ENCODE measurements around the gene TMEM182.

TMEM182 gene

GRCh38 chr2:102780467-102780866 is 18.6 kb downstream of the TMEM182 start:
- POLR2A ChIA-PET, result no interaction called here
- 100% methylated on average over 1 of the region's 1 CpG for WGBS (ENCODE audit: insufficient coverage)
- no peak for DNase-seq
- H3K4me3 ChIP-seq (ENCODE audit: control insufficient read depth in 1 of 7, extremely low read depth in 1 of 7, insufficient read depth in 4 of 7, low read depth in 2 of 7, low read length in 6 of 7), result no peak overlapping the region
- H3K4me1 ChIP-seq (ENCODE audit: control extremely low read depth in 1 of 4, control insufficient read depth in 4 of 4, insufficient read depth in 4 of 4, low read length in 3 of 4), result no peaks in the 10 kb centered on the region
- CTCF ChIA-PET, result no interaction called here
- H3K9me3 ChIP-seq (ENCODE audit: control extremely low read depth in 1 of 5, control insufficient read depth in 4 of 5, insufficient read depth in 2 of 5, low read depth in 1 of 5, low read length in 4 of 5), result peaks cover 0 to 2% (median 0%) of the 10 kb centered on the region in 5 experiments
- H3K27me3 ChIP-seq (replicated peaks in 2 of 5; ENCODE audit: control insufficient read depth in 4 of 5, insufficient read depth in 5 of 5, low read length in 4 of 5), result no peaks in the 10 kb centered on the region
- no peak overlapping the region for H3K27ac ChIP-seq (ENCODE audit: insufficient read depth in 1 of 2, low read depth in 1 of 2, low read length in 2 of 2, poor library complexity in 1 of 2, severe bottlenecking in 2 of 2)
- H3K36me3 ChIP-seq (ENCODE audit: control insufficient read depth in 4 of 4, insufficient read depth in 4 of 4, low read length in 3 of 4), result peaks cover 0 to 10% (median 3%) of the 10 kb centered on the region in 4 experiments

- Histone ChIP-seq H3K9me3 (ENCODE audit: control extremely low read depth in 1 of 5, control insufficient read depth in 4 of 5, insufficient read depth in 2 of 5, low read depth in 1 of 5, low read length in 4 of 5) (peaks cover 0 to 2% (median 0%) of the 10 kb centered on the region in 5 experiments), H3K4me1 (ENCODE audit: control extremely low read depth in 1 of 4, control insufficient read depth in 4 of 4, insufficient read depth in 4 of 4, low read length in 3 of 4) (no peaks in the 10 kb centered on the region), H3K36me3 (ENCODE audit: control insufficient read depth in 4 of 4, insufficient read depth in 4 of 4, low read length in 3 of 4) (peaks cover 0 to 9% (median 4%) of the 10 kb centered on the region in 4 experiments), H3K27me3 (replicated peaks in 2 of 5; ENCODE audit: control insufficient read depth in 4 of 5, insufficient read depth in 5 of 5, low read length in 4 of 5) (no peaks in the 10 kb centered on the region), H3K4me3 (ENCODE audit: control insufficient read depth in 1 of 7, extremely low read depth in 1 of 7, insufficient read depth in 4 of 7, low read depth in 2 of 7, low read length in 6 of 7) (no peak overlapping the region), H3K27ac (ENCODE audit: insufficient read depth in 1 of 2, low read depth in 1 of 2, low read length in 2 of 2, poor library complexity in 1 of 2, severe bottlenecking in 2 of 2) (no peak overlapping the region)
- ChIA-PET POLR2A (no interaction called here), CTCF (no interaction called here)
- DNase-seq, result no peak
- WGBS (ENCODE audit: insufficient coverage), result no CpG with 5 or more reads among the region's 2 CpGs
These were observed 20.4 kb downstream of the TMEM182 start for GRCh38 chr2:102782187-102782586.

GRCh38 chr2:102782933-102783332 is 21.1 kb downstream of the TMEM182 start:
- Histone ChIP-seq H3K9me3 (ENCODE audit: control extremely low read depth in 1 of 5, control insufficient read depth in 4 of 5, insufficient read depth in 2 of 5, low read depth in 1 of 5, low read length in 4 of 5) (peaks cover 0 to under 1% (median 0%) of the 10 kb centered on the region in 5 experiments), H3K4me1 (ENCODE audit: control extremely low read depth in 1 of 4, control insufficient read depth in 4 of 4, insufficient read depth in 4 of 4, low read length in 3 of 4) (no peaks in the 10 kb centered on the region), H3K27me3 (replicated peaks in 2 of 5; ENCODE audit: control insufficient read depth in 4 of 5, insufficient read depth in 5 of 5, low read length in 4 of 5) (no peaks in the 10 kb centered on the region), H3K36me3 (ENCODE audit: control insufficient read depth in 4 of 4, insufficient read depth in 4 of 4, low read length in 3 of 4) (peaks cover 0 to 12% (median 4%) of the 10 kb centered on the region in 4 experiments), H3K4me3 (ENCODE audit: control insufficient read depth in 1 of 7, extremely low read depth in 1 of 7, insufficient read depth in 4 of 7, low read depth in 2 of 7, low read length in 6 of 7) (no peak overlapping the region), H3K27ac (ENCODE audit: insufficient read depth in 1 of 2, low read depth in 1 of 2, low read length in 2 of 2, poor library complexity in 1 of 2, severe bottlenecking in 2 of 2) (no peak overlapping the region)
- ChIA-PET CTCF (interaction anchor here (1.4 kb wide), 1 partner anchor 10 kb away, joined by 3 read pairs; no protein-coding TSS in a partner anchor), POLR2A (no interaction called here)
- DNase-seq, result no peak
- no CpG with 5 or more reads among the region's 1 CpG for WGBS (ENCODE audit: insufficient coverage)

- Histone ChIP-seq H3K27me3 (replicated peaks in 2 of 5; ENCODE audit: control insufficient read depth in 4 of 5, insufficient read depth in 5 of 5, low read length in 4 of 5) (no peaks in the 10 kb centered on the region), H3K27ac (ENCODE audit: insufficient read depth in 1 of 2, low read depth in 1 of 2, low read length in 2 of 2, poor library complexity in 1 of 2, severe bottlenecking in 2 of 2) (no peak overlapping the region), H3K4me3 (ENCODE audit: control insufficient read depth in 1 of 7, extremely low read depth in 1 of 7, insufficient read depth in 4 of 7, low read depth in 2 of 7, low read length in 6 of 7) (no peak overlapping the region), H3K36me3 (ENCODE audit: control insufficient read depth in 4 of 4, insufficient read depth in 4 of 4, low read length in 3 of 4) (peaks cover 0 to 12% (median 4%) of the 10 kb centered on the region in 4 experiments), H3K4me1 (ENCODE audit: control extremely low read depth in 1 of 4, control insufficient read depth in 4 of 4, insufficient read depth in 4 of 4, low read length in 3 of 4) (no peaks in the 10 kb centered on the region), H3K9me3 (ENCODE audit: control extremely low read depth in 1 of 5, control insufficient read depth in 4 of 5, insufficient read depth in 2 of 5, low read depth in 1 of 5, low read length in 4 of 5) (no peaks in the 10 kb centered on the region)
- ChIA-PET POLR2A (no interaction called here), CTCF (interaction anchor here (1.4 kb wide), 1 partner anchor 11 kb away, joined by 3 read pairs; no protein-coding TSS in a partner anchor)
- 88% methylated on average over 7 of the region's 7 CpGs for WGBS (ENCODE audit: insufficient coverage)
- no peak for DNase-seq
These were observed 21.8 kb downstream of the TMEM182 start for GRCh38 chr2:102783506-102784183.

- DNase-seq, result no peak
These were observed 23.1 kb downstream of the TMEM182 start for GRCh38 chr2:102784940-102785339.

GRCh38 chr2:102788216-102788884 is 26.5 kb downstream of the TMEM182 start:
- POLR2A ChIA-PET, result no interaction called here

More at GRCh38 chr2:102784940-102785339, 23.1 kb downstream of the TMEM182 start:
- Histone ChIP-seq H3K27ac (ENCODE audit: insufficient read depth in 1 of 2, low read depth in 1 of 2, low read length in 2 of 2, poor library complexity in 1 of 2, severe bottlenecking in 2 of 2) (no peak overlapping the region), H3K4me1 (ENCODE audit: control extremely low read depth in 1 of 4, control insufficient read depth in 4 of 4, insufficient read depth in 4 of 4, low read length in 3 of 4) (no peaks in the 10 kb centered on the region), H3K27me3 (replicated peaks in 2 of 5; ENCODE audit: control insufficient read depth in 4 of 5, insufficient read depth in 5 of 5, low read length in 4 of 5) (no peaks in the 10 kb centered on the region), H3K36me3 (ENCODE audit: control insufficient read depth in 4 of 4, insufficient read depth in 4 of 4, low read length in 3 of 4) (peaks cover 0 to 12% (median 4%) of the 10 kb centered on the region in 4 experiments), H3K9me3 (ENCODE audit: control extremely low read depth in 1 of 5, control insufficient read depth in 4 of 5, insufficient read depth in 2 of 5, low read depth in 1 of 5, low read length in 4 of 5) (no peaks in the 10 kb centered on the region), H3K4me3 (ENCODE audit: control insufficient read depth in 1 of 7, extremely low read depth in 1 of 7, insufficient read depth in 4 of 7, low read depth in 2 of 7, low read length in 6 of 7) (no peak overlapping the region)
- ChIA-PET POLR2A (no interaction called here), CTCF (no interaction called here)
- WGBS (ENCODE audit: insufficient coverage), result 94% methylated on average over 3 of the region's 3 CpGs

GRCh38 chr2:102788885-102789260 is 27.0 kb downstream of the TMEM182 start:
- CTCF ChIA-PET, result interaction anchor here (1.5 to 2.1 kb wide), 2 partner anchors 13 to 16 kb away, joined by 5 to 8 read pairs; no protein-coding TSS in a partner anchor
- 91% methylated on average over 4 of the region's 8 CpGs for WGBS (ENCODE audit: insufficient coverage)
- Histone ChIP-seq H3K27ac (ENCODE audit: insufficient read depth in 1 of 2, low read depth in 1 of 2, low read length in 2 of 2, poor library complexity in 1 of 2, severe bottlenecking in 2 of 2) (no peak overlapping the region), H3K4me1 (ENCODE audit: control extremely low read depth in 1 of 4, control insufficient read depth in 4 of 4, insufficient read depth in 4 of 4, low read length in 3 of 4) (no peaks in the 10 kb centered on the region), H3K4me3 (ENCODE audit: control insufficient read depth in 1 of 7, extremely low read depth in 1 of 7, insufficient read depth in 4 of 7, low read depth in 2 of 7, low read length in 6 of 7) (no peak overlapping the region), H3K9me3 (ENCODE audit: control extremely low read depth in 1 of 5, control insufficient read depth in 4 of 5, insufficient read depth in 2 of 5, low read depth in 1 of 5, low read length in 4 of 5) (no peaks in the 10 kb centered on the region), H3K27me3 (replicated peaks in 2 of 5; ENCODE audit: control insufficient read depth in 4 of 5, insufficient read depth in 5 of 5, low read length in 4 of 5) (no peaks in the 10 kb centered on the region), H3K36me3 (ENCODE audit: control insufficient read depth in 4 of 4, insufficient read depth in 4 of 4, low read length in 3 of 4) (peaks cover 0 to 9% (median 4%) of the 10 kb centered on the region in 4 experiments)
- DNase-seq, result no peak
- POLR2A ChIA-PET, result no interaction called here

More at GRCh38 chr2:102788216-102788884, 26.5 kb downstream of the TMEM182 start:
- WGBS (ENCODE audit: insufficient coverage), result 97% methylated on average over 4 of the region's 5 CpGs
- CTCF ChIA-PET, result no interaction called here
- no peaks in the 10 kb centered on the region for H3K9me3 ChIP-seq (ENCODE audit: control extremely low read depth in 1 of 5, control insufficient read depth in 4 of 5, insufficient read depth in 2 of 5, low read depth in 1 of 5, low read length in 4 of 5)
- H3K4me1 ChIP-seq (ENCODE audit: control extremely low read depth in 1 of 4, control insufficient read depth in 4 of 4, insufficient read depth in 4 of 4, low read length in 3 of 4), result no peaks in the 10 kb centered on the region
- no peak overlapping the region for H3K27ac ChIP-seq (ENCODE audit: insufficient read depth in 1 of 2, low read depth in 1 of 2, low read length in 2 of 2, poor library complexity in 1 of 2, severe bottlenecking in 2 of 2)
- H3K27me3 ChIP-seq (replicated peaks in 2 of 5; ENCODE audit: control insufficient read depth in 4 of 5, insufficient read depth in 5 of 5, low read length in 4 of 5), result no peaks in the 10 kb centered on the region
- no peak overlapping the region for H3K4me3 ChIP-seq (ENCODE audit: control insufficient read depth in 1 of 7, extremely low read depth in 1 of 7, insufficient read depth in 4 of 7, low read depth in 2 of 7, low read length in 6 of 7)
- no peak for DNase-seq
- H3K36me3 ChIP-seq (ENCODE audit: control insufficient read depth in 4 of 4, insufficient read depth in 4 of 4, low read length in 3 of 4), result peaks cover 0 to 9% (median 4%) of the 10 kb centered on the region in 4 experiments
